ENCODE data around the gene DLAT.

DLAT gene

DNA sequence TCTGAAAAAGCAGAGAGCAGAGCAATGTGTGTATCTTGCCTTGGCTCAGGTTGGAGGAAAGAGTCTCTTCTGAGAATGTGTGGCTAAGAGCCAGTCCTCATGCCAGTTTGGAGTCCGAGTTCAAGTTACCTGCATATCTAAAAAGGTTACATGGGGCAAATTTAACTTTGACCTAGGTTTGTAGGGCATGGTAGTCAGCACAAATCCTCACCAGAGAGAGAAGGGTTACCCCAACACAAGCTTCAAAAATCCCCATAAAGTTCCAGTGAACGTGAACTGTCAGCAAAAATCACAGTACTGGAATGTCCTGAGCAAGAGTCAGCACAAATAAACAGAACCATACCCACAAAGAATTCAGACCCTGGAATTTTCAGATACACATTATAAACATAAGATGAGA, 75.3 kb downstream of the DLAT start:
- TF ChIP-seq ZNF274 (IDR thresholded peaks at IDR 0.05; ENCODE audit: low read depth, low read length) = no peak
- no peak overlapping the region for H3K4me3 ChIP-seq (ENCODE audit: low read length)

DNA sequence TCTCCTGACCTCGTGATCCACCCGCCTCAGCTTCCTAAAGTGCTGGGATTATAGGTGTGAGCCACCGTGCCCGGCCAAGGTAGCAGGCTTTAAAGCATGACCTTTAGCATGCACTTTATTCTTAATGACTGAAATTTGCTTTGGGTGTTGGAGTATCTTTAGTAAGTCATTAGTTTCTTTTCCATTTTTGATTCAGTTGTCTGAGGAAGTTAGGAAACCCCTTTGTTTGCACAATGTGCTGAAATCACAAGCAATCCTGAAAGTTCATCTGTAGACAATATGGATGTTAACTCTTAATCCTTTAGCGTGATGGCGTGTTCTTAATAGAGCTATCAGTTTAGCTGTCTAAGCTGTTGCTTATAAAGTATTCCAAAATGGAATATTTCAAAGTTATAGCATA, 78.2 kb downstream of the DLAT start:
- no peak for TF ChIP-seq ZNF274 (IDR thresholded peaks at IDR 0.05; ENCODE audit: low read depth, low read length)
- H3K4me3 ChIP-seq (ENCODE audit: low read length) = no peak overlapping the region

DNA sequence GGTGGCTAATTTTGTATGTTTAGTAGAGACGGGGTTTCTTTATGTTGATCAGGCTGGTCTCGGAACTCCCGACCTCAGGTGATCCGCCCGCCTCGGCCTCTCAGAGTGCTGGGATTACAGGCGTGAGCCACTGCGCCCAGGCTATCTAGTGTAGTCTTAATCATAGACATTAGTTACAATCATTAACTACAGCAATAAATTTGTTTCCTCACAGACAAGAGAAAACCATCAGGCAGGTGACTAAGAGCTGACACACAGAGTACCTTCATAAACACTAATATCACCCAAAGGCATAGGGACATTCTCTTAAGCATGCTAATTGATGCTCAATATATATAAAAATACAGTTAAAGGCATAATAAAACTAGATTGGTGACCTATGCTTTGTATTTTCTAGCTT, 80.9 kb downstream of the DLAT start:
- no peak overlapping the region for H3K4me3 ChIP-seq (ENCODE audit: low read length)
- TF ChIP-seq ZNF274 (IDR thresholded peaks at IDR 0.05; ENCODE audit: low read depth, low read length) = no peak
